Measurements from ENCODE around the gene FRRS1.

Gene FRRS1

GRCh38 chr1:99727575-99728185 is 38.8 kb downstream of the FRRS1 start:
- no peak for DNase-seq

GRCh38 chr1:99726818-99727217 is 39.6 kb downstream of the FRRS1 start:
- no peak for DNase-seq

GRCh38 chr1:99726407-99726806 is 40.0 kb downstream of the FRRS1 start:
- DNase-seq, result no peak

DNA sequence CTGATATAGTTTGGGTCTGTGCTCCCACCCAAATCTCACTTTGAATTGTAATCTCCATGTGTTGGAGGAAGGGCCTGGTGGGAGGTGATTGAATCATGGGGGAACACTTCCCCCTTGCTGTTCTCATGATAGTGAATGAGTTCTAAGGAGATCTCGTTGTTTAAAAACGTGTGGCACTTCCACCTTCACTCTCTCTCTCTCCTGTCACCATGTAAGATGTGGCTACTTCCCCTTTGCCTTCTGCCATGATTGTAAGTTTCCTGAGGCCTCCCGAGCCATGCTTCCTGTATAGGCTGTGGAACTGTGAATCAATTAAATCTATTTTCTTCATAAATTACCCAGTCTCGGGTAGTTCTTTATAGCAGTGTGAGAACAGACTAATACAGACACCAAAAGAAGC is 40.4 kb downstream of the FRRS1 start:
- DNase-seq, result no peak

- DNase-seq, result no peak
Observed at GRCh38 chr1:99723251-99723650, 43.2 kb downstream of the FRRS1 start.

- no peak for DNase-seq
Observed at GRCh38 chr1:99717005-99717404, 49.4 kb downstream of the FRRS1 start.

GRCh38 chr1:99713006-99713405 is 53.4 kb downstream of the FRRS1 start:
- no peak for DNase-seq

GRCh38 chr1:99710994-99711393 is 55.4 kb downstream of the FRRS1 start:
- DNase-seq, result no peak

DNA sequence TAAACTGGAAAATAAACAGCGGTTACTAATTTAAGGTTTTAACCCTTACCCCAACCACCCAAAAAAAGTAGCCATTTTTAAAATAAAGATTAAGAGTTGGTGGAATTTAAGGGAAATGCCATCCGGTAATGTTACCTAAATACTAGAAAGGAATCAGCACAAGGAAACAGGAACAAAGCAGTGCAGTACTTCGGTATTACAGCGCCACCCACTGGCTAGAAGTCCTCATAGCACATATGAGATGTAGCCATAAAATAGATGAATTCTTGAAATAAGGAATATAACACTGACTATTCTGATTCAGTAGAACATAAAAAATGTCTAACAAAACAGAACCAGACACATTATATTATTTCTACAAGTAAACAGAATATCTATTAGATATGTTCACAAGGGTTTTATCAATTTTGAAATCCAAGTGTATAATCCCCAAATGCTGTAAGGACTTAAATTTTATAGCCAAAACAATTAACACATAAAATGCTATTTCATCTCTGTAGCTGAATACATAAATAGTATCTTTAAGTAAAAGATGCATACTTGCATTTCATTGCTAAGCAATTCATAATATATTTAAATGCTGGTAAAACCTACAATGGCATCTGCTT is 58.8 kb downstream of the FRRS1 start:
- DNase-seq, result peak; percentile 56

DNA sequence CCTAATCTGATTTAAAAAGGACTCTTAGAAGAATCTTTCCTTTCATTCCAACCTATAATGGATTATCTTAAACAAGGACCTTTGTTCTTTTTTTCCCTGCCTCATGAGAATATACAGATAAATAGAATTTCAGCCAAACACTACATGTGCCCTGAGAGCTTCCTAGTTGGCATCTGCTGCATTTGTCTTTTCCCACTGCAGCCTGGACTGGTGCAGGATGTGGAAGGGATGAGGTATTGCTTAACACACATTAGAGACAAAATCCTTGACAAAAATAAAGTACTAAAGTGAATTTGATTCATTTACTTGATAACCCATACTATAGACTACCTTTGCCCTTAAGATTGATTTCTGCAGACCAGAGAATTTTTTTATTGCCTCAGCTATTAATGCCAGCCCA is 61.0 kb downstream of the FRRS1 start:
- DNase-seq, result no peak

DNA sequence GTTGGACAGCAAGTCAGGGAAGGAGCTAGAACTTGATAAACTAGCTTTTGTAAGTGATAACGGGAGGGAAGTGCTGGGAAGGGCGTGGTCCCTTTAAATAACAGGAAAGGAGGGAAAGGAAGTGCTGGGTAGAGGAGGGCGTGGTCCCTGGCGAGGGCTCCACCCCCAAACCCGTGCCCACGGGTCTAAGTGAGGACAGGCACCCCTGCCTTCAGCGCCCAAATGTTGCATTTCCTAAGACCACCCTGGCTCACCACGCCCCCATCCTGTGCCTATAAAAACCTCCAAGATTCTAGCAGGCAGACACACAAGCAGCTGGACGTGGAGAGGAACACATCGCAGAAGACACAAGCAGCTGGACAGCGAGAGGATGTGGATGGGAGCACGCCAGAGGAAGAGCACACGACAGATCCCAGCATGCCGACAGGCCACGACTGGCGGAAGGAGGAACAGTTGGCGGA is 62.0 kb downstream of the FRRS1 start:
- no peak for DNase-seq

DNA sequence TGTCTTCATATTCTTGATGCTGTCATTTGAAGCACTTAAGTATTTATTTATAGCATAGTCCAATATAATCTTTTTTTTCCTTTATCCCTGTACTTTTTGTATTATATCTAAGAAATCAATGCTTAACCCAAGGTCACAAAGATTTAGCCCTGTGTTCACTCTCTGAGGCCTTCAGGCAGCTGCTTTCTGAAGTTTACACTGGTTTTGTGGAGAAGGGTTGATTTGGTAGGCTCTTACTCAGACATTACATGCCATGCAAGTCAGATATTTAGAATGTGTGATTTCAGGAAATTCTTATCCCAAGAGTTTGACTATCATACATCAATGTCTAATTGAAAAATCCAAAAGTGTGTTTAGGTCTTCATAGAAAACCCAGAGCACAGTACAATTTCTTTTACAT is 64.2 kb downstream of the FRRS1 start:
- DNase-seq, result no peak

DNA sequence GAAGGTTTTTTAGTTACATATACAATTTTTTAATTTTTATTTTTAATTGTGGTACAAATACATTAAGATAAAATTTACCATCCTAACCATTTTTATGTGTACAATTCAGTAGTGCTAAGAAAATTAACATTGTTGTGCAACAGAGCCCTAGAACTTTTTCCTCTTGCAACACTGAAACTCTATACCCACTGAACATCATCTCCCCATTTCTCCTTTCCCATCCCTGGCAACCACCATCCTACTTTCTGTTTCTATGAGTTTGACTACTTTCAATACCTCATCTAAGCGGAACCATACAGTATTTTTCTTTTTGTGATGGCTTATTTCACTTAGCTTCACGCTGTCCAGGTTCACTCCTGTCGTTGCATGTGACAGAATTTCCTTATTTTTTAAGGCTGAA is 66.4 kb downstream of the FRRS1 start:
- DNase-seq, result no peak

DNA sequence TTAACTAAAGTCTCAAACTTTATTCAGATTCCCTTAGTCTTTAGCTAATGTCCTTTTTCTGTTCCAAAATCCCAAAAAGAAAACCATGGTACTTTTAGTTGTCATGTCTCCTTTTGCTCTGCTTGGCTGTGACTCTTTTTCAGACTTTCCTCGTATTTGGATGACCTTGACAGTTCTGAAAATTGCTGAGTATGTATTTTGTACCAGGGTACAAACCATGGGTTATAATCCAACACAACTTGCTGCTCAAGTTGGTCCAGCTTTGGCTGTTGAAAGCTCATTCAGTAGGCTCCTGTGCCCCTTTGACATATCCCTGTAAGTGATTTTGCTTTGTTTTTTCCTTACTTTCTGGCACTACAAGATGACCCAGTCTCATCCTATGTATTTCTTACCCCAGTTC is 68.9 kb downstream of the FRRS1 start:
- DNase-seq, result no peak

DNA sequence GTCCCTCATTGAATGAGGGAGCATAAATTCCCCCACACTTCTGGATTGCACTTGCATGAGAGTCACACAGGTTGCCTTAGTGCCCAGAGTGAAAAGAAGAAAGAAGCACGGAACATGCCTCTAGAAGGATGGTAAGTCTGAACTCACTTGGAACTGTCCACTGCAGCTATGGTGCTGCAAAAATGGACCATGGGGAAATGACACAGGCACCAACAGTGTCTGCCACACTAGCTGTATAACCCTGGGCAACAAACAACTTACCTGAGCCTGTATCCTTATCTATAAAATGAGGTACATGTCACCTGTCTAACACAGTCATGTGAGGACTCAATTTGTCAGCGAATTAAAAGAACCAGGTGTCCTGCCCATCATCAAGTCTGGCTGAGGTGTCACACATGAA is 69.8 kb downstream of the FRRS1 start:
- DNase-seq, result no peak

GRCh38 chr1:99691175-99691574 is 75.3 kb downstream of the FRRS1 start:
- no peak for DNase-seq

DNA sequence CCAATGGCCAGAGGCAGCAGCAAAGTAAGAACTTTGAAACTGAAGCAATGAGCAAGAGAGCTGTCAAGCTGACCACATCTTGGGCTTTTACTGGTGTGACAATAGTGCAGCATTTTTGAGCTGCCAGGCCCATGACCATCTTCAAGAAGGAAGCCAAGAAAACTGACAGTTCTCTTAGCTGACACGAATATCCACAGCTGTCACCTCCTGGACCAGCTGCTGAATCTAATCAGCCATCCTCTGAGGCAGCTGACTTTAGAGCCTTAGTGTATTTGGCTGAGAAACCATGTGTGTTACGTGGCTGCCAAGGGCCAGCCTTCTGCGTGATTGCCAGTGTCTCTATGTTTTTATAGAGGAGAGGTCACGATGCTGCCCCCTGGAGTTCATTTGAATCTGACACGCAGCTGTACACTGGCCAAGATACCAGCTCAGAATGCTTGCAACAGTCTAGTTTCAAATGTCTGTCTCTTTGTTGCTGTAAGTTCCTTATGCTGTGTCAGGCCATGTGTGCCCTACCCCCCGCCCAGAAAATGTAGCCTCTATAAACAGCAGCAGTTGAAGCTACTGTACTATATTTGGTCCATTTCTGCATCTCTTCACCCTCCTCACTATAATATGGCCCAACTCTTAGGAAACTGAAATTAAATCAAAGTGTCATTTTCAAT is 80.8 kb downstream of the FRRS1 start:
- peak; percentile 24 for DNase-seq

- DNase-seq, result no peak
Observed at GRCh38 chr1:99682291-99682751, 84.1 kb downstream of the FRRS1 start.

GRCh38 chr1:99681583-99681982 is 84.9 kb downstream of the FRRS1 start:
- no peak for DNase-seq

DNA sequence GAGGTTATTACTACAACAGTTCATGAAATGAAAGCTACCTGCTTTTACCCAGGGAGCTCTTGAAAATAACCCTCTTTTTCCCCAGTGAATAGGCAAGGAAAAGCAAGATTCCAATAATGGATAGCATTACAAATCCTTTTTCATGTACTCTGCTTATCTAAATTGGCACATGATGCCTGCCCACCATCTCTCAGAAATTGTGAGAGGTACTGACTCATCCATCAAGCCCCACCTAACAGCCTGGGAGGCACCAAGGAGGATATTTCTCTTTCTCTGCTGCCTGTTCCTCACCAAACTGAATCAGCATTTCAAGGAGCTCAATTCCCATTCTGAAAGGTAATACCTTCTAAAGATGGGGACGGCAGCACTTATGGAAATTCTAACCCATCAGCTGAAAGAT is 86.2 kb downstream of the FRRS1 start:
- DNase-seq, result no peak

DNA sequence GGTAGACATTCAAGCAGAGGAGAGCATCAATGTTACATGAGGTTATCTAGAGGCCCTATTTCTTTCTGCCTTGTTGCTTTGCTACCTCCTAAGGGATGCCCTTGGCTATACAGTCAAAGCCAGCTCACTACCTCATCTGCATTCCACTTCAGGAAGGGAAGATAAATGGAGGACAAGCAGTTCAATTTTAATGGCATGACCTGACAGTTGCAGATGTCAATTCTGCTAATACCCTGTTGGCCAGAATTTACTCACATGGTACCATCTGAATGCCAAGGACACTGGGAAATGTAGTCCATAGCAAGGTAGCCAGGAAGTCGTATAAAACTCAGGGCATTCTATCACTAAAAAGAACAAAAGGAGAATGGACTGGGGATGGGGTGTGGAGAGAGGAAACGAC is 89.0 kb downstream of the FRRS1 start:
- DNase-seq, result no peak

GRCh38 chr1:99676876-99677275 is 89.6 kb downstream of the FRRS1 start:
- no peak for DNase-seq

- DNase-seq, result no peak
Observed at GRCh38 chr1:99675994-99676393, 90.4 kb downstream of the FRRS1 start.

- DNase-seq, result no peak
Observed at GRCh38 chr1:99675292-99675691, 91.1 kb downstream of the FRRS1 start.

Measured in CD4-positive, alpha-beta T cell treated with Interleukin-4 for 4 hours (primary cell).